ES-I3 (cell line): ENCODE data around the gene CSNK2B.

ENCODE experiments used
- H3K36me3 ChIP-seq: 2 replicates; pipeline ENCODE4 v1.6.1; 2013; ENCODE audit warnings: mild to moderate bottlenecking, low read length, control low read depth, moderate library complexity; ENCODE audit not compliant: insufficient read depth
- H3K4me1 ChIP-seq: 2 replicates; pipeline ENCODE4 v1.6.1; 2013; ENCODE audit warnings: mild to moderate bottlenecking, control low read depth, low read length; ENCODE audit not compliant: insufficient read depth
- H3K9ac ChIP-seq: 2 replicates; pipeline ENCODE4 v1.6.1; 2013; ENCODE audit warnings: low read depth, mild to moderate bottlenecking, low read length, moderate library complexity
- H3K9me3 ChIP-seq: 2 replicates; pipeline ENCODE4 v1.6.1; 2013; ENCODE audit warnings: mild to moderate bottlenecking, low read length, moderate library complexity; ENCODE audit not compliant: control insufficient read depth, insufficient read depth

Gene CSNK2B

DNA sequence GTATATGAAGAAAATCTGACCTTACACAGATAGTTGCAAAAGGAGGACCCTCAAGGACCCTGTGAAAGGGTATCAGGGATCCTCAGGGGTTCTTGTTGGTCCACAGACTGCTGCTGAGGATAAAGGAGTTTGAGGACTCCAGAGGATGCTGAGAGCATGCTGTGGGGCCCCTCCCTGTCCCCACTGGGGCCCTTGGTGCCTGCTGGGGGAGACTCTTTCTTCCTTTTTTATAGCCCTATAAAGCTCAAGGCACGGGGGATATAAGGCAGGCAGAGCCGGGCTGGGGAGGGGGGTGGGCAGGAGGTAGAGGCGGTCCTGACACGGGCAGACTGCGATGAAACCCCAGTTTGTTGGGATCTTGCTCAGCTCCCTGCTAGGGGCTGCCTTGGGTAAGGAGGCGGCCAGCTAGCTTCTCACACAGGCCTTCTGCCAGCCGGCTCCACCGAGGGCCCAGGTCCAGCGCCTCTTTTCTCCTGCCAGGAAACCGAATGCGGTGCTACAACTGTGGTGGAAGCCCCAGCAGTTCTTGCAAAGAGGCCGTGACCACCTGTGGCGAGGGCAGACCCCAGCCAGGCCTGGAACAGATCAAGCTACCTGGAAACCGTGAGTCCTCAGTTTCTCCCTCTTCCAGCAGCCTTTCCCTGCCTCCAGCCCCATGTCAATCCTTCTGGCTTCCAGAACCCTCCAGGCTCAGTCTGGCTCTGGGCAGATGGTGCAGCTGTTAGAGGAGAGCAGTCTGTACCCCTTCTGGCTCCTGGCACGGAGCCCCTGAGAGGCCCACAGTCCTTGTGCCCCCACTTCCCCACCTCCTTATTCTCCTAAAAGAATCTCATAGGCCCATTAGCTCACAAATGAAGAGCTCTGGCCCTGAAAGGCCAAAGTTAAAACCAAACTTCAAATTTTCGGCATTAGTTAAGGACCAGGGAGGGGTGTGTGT lies 49.4 kb downstream of the CSNK2B start, which contains the start of gene LY6G6D:
TSS of gene LY6G6D (plus strand) at position 327 of the 937 bp plus-strand sequence. CDS start at position 335, 8 bp downstream.
- no peak within 1 kb of the TSS for H3K9ac ChIP-seq
- H3K4me1 ChIP-seq: peaks cover 17% of the 10 kb centered on the region
- no peaks in the 10 kb centered on the region for H3K36me3 ChIP-seq
- H3K9me3 ChIP-seq: no peaks in the 10 kb centered on the region

DNA sequence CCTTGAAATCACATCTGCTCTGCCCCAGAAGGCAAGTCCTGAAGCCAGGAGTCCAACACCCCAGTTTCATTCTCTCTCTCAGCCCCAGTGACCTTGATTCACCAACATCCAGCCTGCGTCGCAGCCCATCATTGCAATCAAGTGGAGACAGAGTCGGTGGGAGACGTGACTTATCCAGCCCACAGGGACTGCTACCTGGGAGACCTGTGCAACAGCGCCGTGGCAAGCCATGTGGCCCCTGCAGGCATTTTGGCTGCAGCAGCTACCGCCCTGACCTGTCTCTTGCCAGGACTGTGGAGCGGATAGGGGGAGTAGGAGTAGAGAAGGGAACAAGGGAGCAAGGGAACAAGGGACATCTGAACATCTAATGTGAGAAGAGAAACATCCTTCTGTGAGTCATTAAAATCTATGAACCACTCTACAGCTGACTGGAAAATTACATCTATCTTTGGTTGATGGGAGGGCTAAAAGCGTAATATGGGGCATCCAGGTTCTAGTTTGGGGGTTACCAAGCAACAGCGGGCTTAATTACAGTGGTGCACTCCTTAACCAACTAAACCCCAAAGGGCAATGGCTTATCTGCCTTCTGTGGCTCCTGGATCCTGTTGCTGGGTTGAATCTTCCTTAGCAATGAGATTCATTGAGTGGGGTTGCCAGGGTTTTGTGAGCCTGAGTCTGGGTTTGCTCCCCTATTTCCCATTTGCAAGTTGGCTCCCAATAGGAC lies 51.8 kb downstream of the CSNK2B start:
- Histone ChIP-seq H3K36me3 (no peaks in the 10 kb centered on the region), H3K4me1 (peaks cover 16% of the 10 kb centered on the region), H3K9me3 (no peaks in the 10 kb centered on the region), H3K9ac (no peak overlapping the region)

DNA sequence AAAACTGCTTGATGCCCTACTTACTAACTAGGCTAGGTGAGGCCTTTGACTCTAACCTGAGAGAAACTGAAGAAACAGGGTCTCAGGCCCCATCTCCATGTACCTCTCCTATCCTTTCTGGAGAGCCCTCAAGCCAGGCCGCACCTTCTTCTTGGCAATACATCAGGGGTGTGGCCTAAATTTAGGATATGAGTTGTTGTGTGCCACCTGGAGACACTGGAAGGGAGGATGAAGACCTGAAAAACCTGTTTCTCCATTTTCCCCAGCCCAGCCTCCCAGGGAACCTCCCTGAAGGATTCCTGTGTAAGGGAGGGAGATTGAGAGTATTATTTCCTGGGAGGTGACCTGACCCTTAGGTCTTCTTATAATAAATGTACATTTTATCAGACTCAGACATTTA lies 52.4 kb downstream of the CSNK2B start:
- Histone ChIP-seq H3K4me1 (peaks cover 15% of the 10 kb centered on the region), H3K36me3 (no peaks in the 10 kb centered on the region), H3K9me3 (no peaks in the 10 kb centered on the region), H3K9ac (no peak overlapping the region)

DNA sequence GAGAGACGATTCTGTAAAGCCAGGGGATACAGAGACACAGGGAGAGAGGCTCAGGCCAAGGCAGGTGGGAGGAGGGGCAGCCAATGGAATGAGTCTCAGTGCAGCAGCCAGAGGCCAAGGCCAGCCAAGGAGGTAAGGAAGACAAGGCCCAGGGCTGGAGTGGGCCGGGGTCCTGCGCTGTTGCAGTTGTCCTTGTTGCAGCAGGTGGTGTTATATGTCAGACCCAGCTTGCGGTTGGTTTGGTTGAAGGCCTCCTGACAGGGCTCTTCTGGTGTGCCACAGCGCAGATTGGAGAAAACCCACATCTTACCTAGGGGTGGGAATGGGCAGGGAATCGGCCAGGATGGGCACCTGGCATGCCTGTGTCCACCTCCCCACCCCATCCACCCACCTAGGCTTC lies 53.1 kb downstream of the CSNK2B start:
- Histone ChIP-seq H3K36me3 (no peaks in the 10 kb centered on the region), H3K4me1 (peaks cover 8% of the 10 kb centered on the region), H3K9me3 (no peaks in the 10 kb centered on the region), H3K9ac (no peak overlapping the region)
